Measurements from ENCODE around the gene MCM9. TPM values are rescaled to one million over a fixed set of nuclear protein-coding genes. Genes with fewer than 3 reads are reported as not detected.

The MCM9 gene
- polyA plus RNA-seq, 2 of the 4 experiments (the other 2 are of a cell fraction): 5.1 to 5.4 TPM

GRCh38 chr6:118886641-118887040, 48.3 kb downstream of the MCM9 start:
- no peak for DNase-seq (ENCODE audit: low read depth in 1 of 2, low spot score in 1 of 2)
- TF ChIP-seq PBX3 (IDR thresholded peaks at IDR 0.05) (no peak), BCL3 (IDR thresholded peaks at IDR 0.05) (no peak), RAD21 (conservative IDR thresholded peaks at IDR 0.05 in 1 of 2, IDR thresholded peaks at IDR 0.05 in 1 of 2) (no peak), ZSCAN20 (CRISPR knock-in tag; IDR thresholded peaks at IDR 0.05) (no peak), HDAC2 (IDR thresholded peaks at IDR 0.05) (no peak), ATOH8 (CRISPR knock-in tag; IDR thresholded peaks at IDR 0.05; ENCODE audit: low read depth) (no peak), ZFP36 (IDR thresholded peaks at IDR 0.05; ENCODE audit: borderline replicate concordance, partially characterized antibody) (no peak), HMGXB4 (CRISPR knock-in tag; IDR thresholded peaks at IDR 0.05; ENCODE audit: borderline replicate concordance) (no peak), JUN (IDR thresholded peaks at IDR 0.05) (no peak), FOXS1 (CRISPR knock-in tag; IDR thresholded peaks at IDR 0.05) (no peak)
- Histone ChIP-seq H3K4me3 (no peak overlapping the region), H3K27ac (no peak overlapping the region), H3K4me1 (no peaks in the 10 kb centered on the region), H3K4me2 (no peak overlapping the region), H3K9me3 (no peaks in the 10 kb centered on the region)
- FAIRE-seq: no peak
- ChIA-PET POLR2A (no interaction called here), CTCF (interaction anchor here (0.6 kb wide), 1 partner anchor 11 kb away, joined by 3 read pairs; no protein-coding TSS in a partner anchor)
- 93% methylated on average over 6 of the region's 6 CpGs for WGBS (ENCODE audit: missing lambda C conversion rate)
- ATAC-seq: no peak

DNA sequence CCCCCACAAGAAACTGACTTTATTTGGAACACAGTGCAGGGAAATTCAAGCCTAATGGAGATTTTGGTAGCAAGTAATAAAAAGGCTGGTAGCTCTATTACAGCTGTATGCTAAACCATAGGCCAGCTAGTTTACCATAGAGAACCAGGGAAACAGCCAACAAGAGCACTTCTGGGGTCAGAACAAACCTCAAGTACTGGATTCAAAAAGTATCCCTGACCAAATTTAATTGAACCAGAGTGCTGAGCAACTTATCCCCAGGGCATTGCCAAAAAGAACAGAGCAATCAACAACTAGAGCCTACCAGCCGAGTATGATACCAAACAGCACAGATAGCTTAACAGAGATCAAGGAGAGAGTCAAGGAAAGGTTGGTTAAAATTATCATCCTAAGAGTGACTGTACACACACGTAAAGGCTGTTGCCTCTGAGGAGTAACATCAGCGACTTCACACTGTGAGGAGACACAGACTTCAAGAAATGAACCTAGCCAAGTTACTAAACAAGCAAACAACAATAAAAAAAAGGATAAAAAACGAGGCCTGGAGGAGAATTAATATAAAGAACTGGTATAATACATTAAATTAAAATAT, 52.5 kb downstream of the MCM9 start:
- TF ChIP-seq, protein P1, sequence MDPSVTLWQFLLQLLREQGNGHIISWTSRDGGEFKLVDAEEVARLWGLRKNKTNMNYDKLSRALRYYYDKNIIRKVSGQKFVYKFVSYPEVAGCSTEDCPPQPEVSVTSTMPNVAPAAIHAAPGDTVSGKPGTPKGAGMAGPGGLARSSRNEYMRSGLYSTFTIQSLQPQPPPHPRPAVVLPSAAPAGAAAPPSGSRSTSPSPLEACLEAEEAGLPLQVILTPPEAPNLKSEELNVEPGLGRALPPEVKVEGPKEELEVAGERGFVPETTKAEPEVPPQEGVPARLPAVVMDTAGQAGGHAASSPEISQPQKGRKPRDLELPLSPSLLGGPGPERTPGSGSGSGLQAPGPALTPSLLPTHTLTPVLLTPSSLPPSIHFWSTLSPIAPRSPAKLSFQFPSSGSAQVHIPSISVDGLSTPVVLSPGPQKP (IDR thresholded peaks at IDR 0.05; ENCODE audit: low read depth, low read length): no peak
- TF ChIP-seq FOSL2 (IDR thresholded peaks at IDR 0.05): no peak
- TF ChIP-seq FOSL2 (CRISPR knock-in tag; IDR thresholded peaks at IDR 0.05): no peak
- no peak for TF ChIP-seq ZC3H11A (IDR thresholded peaks at IDR 0.05)
- TF ChIP-seq RAD21 (conservative IDR thresholded peaks at IDR 0.05 in 1 of 2, IDR thresholded peaks at IDR 0.05 in 1 of 2): no peak
- TF ChIP-seq TP53 (CRISPR knock-in tag; IDR thresholded peaks at IDR 0.05): no peak
- no peak for TF ChIP-seq ZSCAN20 (CRISPR knock-in tag; IDR thresholded peaks at IDR 0.05)
- TF ChIP-seq RARB (CRISPR knock-in tag; IDR thresholded peaks at IDR 0.05): no peak
- TF ChIP-seq MAZ (IDR thresholded peaks at IDR 0.05; ENCODE audit: borderline replicate concordance, low read depth, low read length): no peak
- no peak for TF ChIP-seq JUNB (IDR thresholded peaks at IDR 0.05)
- TF ChIP-seq NR3C1 (IDR thresholded peaks at IDR 0.05): no peak
- TF ChIP-seq, protein P2, sequence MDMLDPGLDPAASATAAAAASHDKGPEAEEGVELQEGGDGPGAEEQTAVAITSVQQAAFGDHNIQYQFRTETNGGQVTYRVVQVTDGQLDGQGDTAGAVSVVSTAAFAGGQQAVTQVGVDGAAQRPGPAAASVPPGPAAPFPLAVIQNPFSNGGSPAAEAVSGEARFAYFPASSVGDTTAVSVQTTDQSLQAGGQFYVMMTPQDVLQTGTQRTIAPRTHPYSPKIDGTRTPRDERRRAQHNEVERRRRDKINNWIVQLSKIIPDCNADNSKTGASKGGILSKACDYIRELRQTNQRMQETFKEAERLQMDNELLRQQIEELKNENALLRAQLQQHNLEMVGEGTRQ (IDR thresholded peaks at IDR 0.05): no peak
- no peak for TF ChIP-seq KDM5A (IDR thresholded peaks at IDR 0.05)
- TF ChIP-seq, protein P3, sequence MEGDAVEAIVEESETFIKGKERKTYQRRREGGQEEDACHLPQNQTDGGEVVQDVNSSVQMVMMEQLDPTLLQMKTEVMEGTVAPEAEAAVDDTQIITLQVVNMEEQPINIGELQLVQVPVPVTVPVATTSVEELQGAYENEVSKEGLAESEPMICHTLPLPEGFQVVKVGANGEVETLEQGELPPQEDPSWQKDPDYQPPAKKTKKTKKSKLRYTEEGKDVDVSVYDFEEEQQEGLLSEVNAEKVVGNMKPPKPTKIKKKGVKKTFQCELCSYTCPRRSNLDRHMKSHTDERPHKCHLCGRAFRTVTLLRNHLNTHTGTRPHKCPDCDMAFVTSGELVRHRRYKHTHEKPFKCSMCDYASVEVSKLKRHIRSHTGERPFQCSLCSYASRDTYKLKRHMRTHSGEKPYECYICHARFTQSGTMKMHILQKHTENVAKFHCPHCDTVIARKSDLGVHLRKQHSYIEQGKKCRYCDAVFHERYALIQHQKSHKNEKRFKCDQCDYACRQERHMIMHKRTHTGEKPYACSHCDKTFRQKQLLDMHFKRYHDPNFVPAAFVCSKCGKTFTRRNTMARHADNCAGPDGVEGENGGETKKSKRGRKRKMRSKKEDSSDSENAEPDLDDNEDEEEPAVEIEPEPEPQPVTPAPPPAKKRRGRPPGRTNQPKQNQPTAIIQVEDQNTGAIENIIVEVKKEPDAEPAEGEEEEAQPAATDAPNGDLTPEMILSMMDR (IDR thresholded peaks at IDR 0.05): no peak
- no peak for TF ChIP-seq NFE2L2 (conservative IDR thresholded peaks at IDR 0.05; ENCODE audit: low read length)
- TF ChIP-seq FOSB (CRISPR knock-in tag; IDR thresholded peaks at IDR 0.05): no peak
- no peak for TF ChIP-seq JUN (IDR thresholded peaks at IDR 0.05)
- no peak for TF ChIP-seq NPAS2 (CRISPR knock-in tag; IDR thresholded peaks at IDR 0.05; ENCODE audit: borderline replicate concordance)
- no peak for TF ChIP-seq ZNF302 (CRISPR knock-in tag; IDR thresholded peaks at IDR 0.05)
- TF ChIP-seq EHF (CRISPR knock-in tag; IDR thresholded peaks at IDR 0.05): no peak
- H3K4me1 ChIP-seq: peaks cover under 1% of the 10 kb centered on the region; the same call in 1 of the 3 replicates
- CTCF ChIA-PET: no interaction called here
- no peak overlapping the region for H3K4me3 ChIP-seq
- H3K9me3 ChIP-seq: no peaks in the 10 kb centered on the region
- ATAC-seq (no peak), DNase-seq (ENCODE audit: low read depth in 1 of 2, low spot score in 1 of 2) (no peak), FAIRE-seq (no peak)
- no peak overlapping the region for H3K4me2 ChIP-seq
- POLR2A ChIA-PET: no interaction called here
- WGBS (ENCODE audit: missing lambda C conversion rate): 83% methylated on average over 4 of the region's 4 CpGs
- H3K27ac ChIP-seq: no peak overlapping the region

Measured in A549 (cell line).